Measurements from ENCODE around the gene NADSYN1.

NADSYN1 gene

GRCh38 chr11:71491531-71491930 lies 38.5 kb downstream of the NADSYN1 start:
- no peak for DNase-seq (ENCODE audit: low read depth in 2 of 2)

GRCh38 chr11:71491940-71492339 lies 38.9 kb downstream of the NADSYN1 start:
- DNase-seq (ENCODE audit: low read depth in 2 of 2) = no peak

- DNase-seq (ENCODE audit: low read depth in 2 of 2) = no peak
Measured at GRCh38 chr11:71495286-71496230, 42.6 kb downstream of the NADSYN1 start.

GRCh38 chr11:71496421-71496820 lies 43.4 kb downstream of the NADSYN1 start:
- no peak for DNase-seq (ENCODE audit: low read depth in 2 of 2)

GRCh38 chr11:71498091-71498490 lies 45.1 kb downstream of the NADSYN1 start:
- DNase-seq (ENCODE audit: low read depth in 2 of 2) = no peak

- no peak for DNase-seq (ENCODE audit: low read depth in 2 of 2)
Measured at GRCh38 chr11:71499125-71499524, 46.1 kb downstream of the NADSYN1 start.

- DNase-seq (ENCODE audit: low read depth in 2 of 2) = no peak
Measured at GRCh38 chr11:71499546-71499945, 46.5 kb downstream of the NADSYN1 start.

GRCh38 chr11:71500601-71501021 lies 47.6 kb downstream of the NADSYN1 start:
- no peak for DNase-seq (ENCODE audit: low read depth in 2 of 2)

- no peak for DNase-seq (ENCODE audit: low read depth in 2 of 2)
Measured at GRCh38 chr11:71501071-71501985, 48.3 kb downstream of the NADSYN1 start.

GRCh38 chr11:71502026-71502425 lies 49.0 kb downstream of the NADSYN1 start:
- DNase-seq (ENCODE audit: low read depth in 2 of 2) = no peak

GRCh38 chr11:71502871-71503435 lies 50.0 kb downstream of the NADSYN1 start:
- no peak for DNase-seq (ENCODE audit: low read depth in 2 of 2)

GRCh38 chr11:71504531-71504930 lies 51.5 kb downstream of the NADSYN1 start:
- DNase-seq (ENCODE audit: low read depth in 2 of 2) = no peak

GRCh38 chr11:71505001-71505400 lies 52.0 kb downstream of the NADSYN1 start:
- DNase-seq (ENCODE audit: low read depth in 2 of 2) = no peak

- no peak for DNase-seq (ENCODE audit: low read depth in 2 of 2)
Measured at GRCh38 chr11:71505781-71506180, 52.8 kb downstream of the NADSYN1 start.

- no peak for DNase-seq (ENCODE audit: low read depth in 2 of 2)
Measured at GRCh38 chr11:71507102-71507501, 54.1 kb downstream of the NADSYN1 start.

GRCh38 chr11:71518506-71519471 lies 65.8 kb downstream of the NADSYN1 start:
- DNase-seq (ENCODE audit: low read depth in 2 of 2) = no peak

GRCh38 chr11:71519546-71519945 lies 66.5 kb downstream of the NADSYN1 start:
- DNase-seq (ENCODE audit: low read depth in 2 of 2) = no peak

GRCh38 chr11:71525188-71525937 lies 72.4 kb downstream of the NADSYN1 start:
- no peak for DNase-seq (ENCODE audit: low read depth in 2 of 2)

GRCh38 chr11:71525938-71526495 lies 73.0 kb downstream of the NADSYN1 start:
- DNase-seq (ENCODE audit: low read depth in 2 of 2) = no peak
